Activated T-helper 2 cell treated with anti-CD3 and anti-CD28 coated beads, Interferon-gamma antibody, Interleukin-2, Interleukin-4, amounts not matched to agents 10 μg/mL and 5 μg/mL and 100 μg/mL, durations not matched to agents 14 hours and 24 hours and 36 hours (primary cell): ENCODE data around the gene RNF111. TPM values are rescaled to one million over a fixed set of nuclear protein-coding genes. Genes with fewer than 3 reads are reported as not detected.
"Not testable (repeated sequence)": the region's sequence is repeated elsewhere in the genome, so short reads cannot be mapped to it uniquely, and the experiment has no call there.

Source experiments
- DNase-seq: peaks from one replicate; pipeline ENCODE4 v3.0.0; 2021; ENCODE audit warnings: low spot score
- H3K27ac Mint-ChIP-seq: one replicate; pipeline ENCODE4 v1.8.0; 2021; ENCODE audit warnings: mixed read lengths
- H3K27me3 Mint-ChIP-seq: one replicate; pipeline ENCODE4 v1.8.0; 2021; ENCODE audit warnings: low read depth, mixed read lengths
- H3K36me3 Mint-ChIP-seq: one replicate; pipeline ENCODE4 v1.8.0; 2021; ENCODE audit warnings: low read depth, mixed read lengths
- H3K4me1 Mint-ChIP-seq: one replicate; pipeline ENCODE4 v1.8.0; 2021; ENCODE audit warnings: low read depth, mixed read lengths
- H3K4me3 Mint-ChIP-seq: one replicate; pipeline ENCODE4 v1.8.0; 2021; ENCODE audit warnings: low read depth, mild to moderate bottlenecking, moderate library complexity, mixed read lengths
- H3K9me3 Mint-ChIP-seq: one replicate; pipeline ENCODE4 v1.8.0; 2021; ENCODE audit warnings: mixed read lengths
- intact Hi-C: fragments of 100-400 bp; cut with micrococcal nuclease; formaldehyde crosslinking; loops from one replicate; pipeline ENCODE4 v1.15.1; 2023
- total RNA-seq: library from RNA; stranded (reverse); gene quantifications from 2 replicates; pipeline ENCODE4 v1.2.3, GENCODE V29; 2022

Gene RNF111
- total RNA-seq, 1 donor from 2014 or later: 36.4 TPM

- H3K4me1 Mint-ChIP-seq: peaks cover 12% of the 10 kb centered on the region
- H3K36me3 Mint-ChIP-seq: peaks cover 31% of the 10 kb centered on the region
- H3K27me3 Mint-ChIP-seq: no peaks in the 10 kb centered on the region
- H3K4me3 Mint-ChIP-seq: no peak overlapping the region
- H3K9me3 Mint-ChIP-seq: no peaks in the 10 kb centered on the region
- H3K27ac Mint-ChIP-seq: no peak overlapping the region
- intact Hi-C loops: no loop called here
- no peak for DNase-seq
Measured at GRCh38 chr15:59099162-59099685, 111.8 kb downstream of the RNF111 start.

- no peak for DNase-seq
- Mint-ChIP-seq H3K9me3 (no peaks in the 10 kb centered on the region), H3K4me1 (peaks cover 22% of the 10 kb centered on the region), H3K27ac (peak overlapping the region; percentile 99), H3K36me3 (peaks cover 35% of the 10 kb centered on the region), H3K4me3 (peak overlapping the region; percentile 96), H3K27me3 (no peaks in the 10 kb centered on the region)
- intact Hi-C loops: loop anchor here (1.0 to 10.0 kb wide), 2 partner anchors 124 to 550 kb away; partner anchors contain the start of gene GTF2A2
Measured at GRCh38 chr15:59104602-59104911, 117.1 kb downstream of the RNF111 start.

- intact Hi-C loops: loop anchor here (1.0 to 10.0 kb wide), 3 partner anchors 125 to 550 kb away; partner anchors contain the start of genes GTF2A2 and SLTM
Measured at GRCh38 chr15:59104912-59105732, 117.7 kb downstream of the RNF111 start, which contains the start of gene CCNB2. Gene CCNB2, plus strand, starts transcription at chr15:59105146. Its CDS starts 123 bp downstream, at chr15:59105269.

GRCh38 chr15:59105854-59106253, 118.4 kb downstream of the RNF111 start:
- H3K9me3 Mint-ChIP-seq: no peaks in the 10 kb centered on the region
- intact Hi-C loops: loop anchor here (5.0 to 10.0 kb wide), 2 partner anchors 174 to 549 kb away; partner anchors contain the start of genes GTF2A2 and SLTM
- peak overlapping the region; percentile 99 for H3K27ac Mint-ChIP-seq
- H3K4me1 Mint-ChIP-seq: peaks cover 24% of the 10 kb centered on the region
- H3K36me3 Mint-ChIP-seq: peaks cover 43% of the 10 kb centered on the region
- no peak for DNase-seq
- no peaks in the 10 kb centered on the region for H3K27me3 Mint-ChIP-seq
- H3K4me3 Mint-ChIP-seq: peak overlapping the region; percentile 96

More at GRCh38 chr15:59104912-59105732, 117.7 kb downstream of the RNF111 start, which contains the start of gene CCNB2:
- peak; percentile 86 for DNase-seq
- no peaks in the 10 kb centered on the region for H3K27me3 Mint-ChIP-seq
- peak within 1 kb of the TSS; percentile 99 for H3K27ac Mint-ChIP-seq
- H3K4me3 Mint-ChIP-seq: peak within 1 kb of the TSS; percentile 96
- peaks cover 38% of the 10 kb centered on the region for H3K36me3 Mint-ChIP-seq
- H3K4me1 Mint-ChIP-seq: peaks cover 22% of the 10 kb centered on the region
- no peaks in the 10 kb centered on the region for H3K9me3 Mint-ChIP-seq

GRCh38 chr15:59111251-59111650, 123.8 kb downstream of the RNF111 start:
- Mint-ChIP-seq H3K36me3 (peaks cover 83% of the 10 kb centered on the region), H3K27me3 (no peaks in the 10 kb centered on the region), H3K4me1 (peaks cover 17% of the 10 kb centered on the region), H3K9me3 (no peaks in the 10 kb centered on the region), H3K27ac (peak overlapping the region; percentile 1), H3K4me3 (no peak overlapping the region)
- DNase-seq: no peak
- intact Hi-C loops: no loop called here

DNA sequence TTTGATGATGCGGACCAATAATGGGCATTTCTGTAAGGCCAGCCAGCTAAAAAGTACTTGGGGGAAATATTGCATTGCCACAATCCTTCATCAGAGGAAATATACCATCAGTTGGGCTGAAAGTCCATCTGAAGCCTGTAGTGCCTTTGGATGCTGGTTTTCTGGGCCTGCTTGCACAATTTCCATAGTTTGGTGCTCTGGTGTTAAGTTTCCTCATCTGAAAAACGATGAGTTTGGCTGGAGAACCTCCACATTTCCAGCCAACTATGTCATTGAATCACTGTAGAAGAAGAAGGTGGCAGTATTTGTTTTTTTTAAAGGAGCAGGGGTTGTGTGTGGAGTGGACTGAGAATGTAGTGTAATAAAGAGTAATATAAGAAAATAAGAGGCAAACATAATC, 127.6 kb downstream of the RNF111 start:
- Mint-ChIP-seq H3K4me3 (no peak overlapping the region), H3K4me1 (peaks cover 7% of the 10 kb centered on the region), H3K27me3 (no peaks in the 10 kb centered on the region), H3K36me3 (peaks cover 81% of the 10 kb centered on the region), H3K9me3 (no peaks in the 10 kb centered on the region), H3K27ac (no peak overlapping the region)
- intact Hi-C loops: no loop called here
- DNase-seq: no peak

DNA sequence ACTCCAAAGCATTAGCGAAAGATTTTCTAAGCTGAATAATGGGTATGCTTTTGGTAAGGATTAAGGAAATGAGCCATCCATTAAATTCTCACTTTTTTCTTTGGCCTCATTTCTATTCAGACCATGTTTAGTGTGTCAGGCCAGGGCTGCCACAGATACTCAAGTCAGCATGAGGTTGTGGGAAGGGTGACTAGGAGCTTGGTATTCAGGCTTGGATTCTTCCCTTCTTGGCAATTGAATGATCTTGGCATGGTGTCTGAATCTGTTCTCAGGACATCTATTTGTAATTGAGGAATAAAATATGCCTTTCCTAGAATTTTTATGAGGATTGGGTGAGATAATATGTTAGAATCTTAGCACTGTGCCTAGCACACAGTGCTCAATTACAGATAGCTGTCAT, 128.7 kb downstream of the RNF111 start:
- Mint-ChIP-seq H3K4me1 (peaks cover 2% of the 10 kb centered on the region), H3K9me3 (no peaks in the 10 kb centered on the region), H3K4me3 (no peak overlapping the region), H3K27ac (no peak overlapping the region), H3K27me3 (no peaks in the 10 kb centered on the region), H3K36me3 (peaks cover 79% of the 10 kb centered on the region)
- DNase-seq: no peak
- intact Hi-C loops: no loop called here

- DNase-seq: no peak
- Mint-ChIP-seq H3K9me3 (no peaks in the 10 kb centered on the region), H3K27me3 (no peaks in the 10 kb centered on the region), H3K4me1 (peaks cover 1% of the 10 kb centered on the region), H3K36me3 (peaks cover 76% of the 10 kb centered on the region), H3K27ac (no peak overlapping the region), H3K4me3 (no peak overlapping the region)
- intact Hi-C loops: no loop called here
Measured at GRCh38 chr15:59116771-59117170, 129.3 kb downstream of the RNF111 start.

DNA sequence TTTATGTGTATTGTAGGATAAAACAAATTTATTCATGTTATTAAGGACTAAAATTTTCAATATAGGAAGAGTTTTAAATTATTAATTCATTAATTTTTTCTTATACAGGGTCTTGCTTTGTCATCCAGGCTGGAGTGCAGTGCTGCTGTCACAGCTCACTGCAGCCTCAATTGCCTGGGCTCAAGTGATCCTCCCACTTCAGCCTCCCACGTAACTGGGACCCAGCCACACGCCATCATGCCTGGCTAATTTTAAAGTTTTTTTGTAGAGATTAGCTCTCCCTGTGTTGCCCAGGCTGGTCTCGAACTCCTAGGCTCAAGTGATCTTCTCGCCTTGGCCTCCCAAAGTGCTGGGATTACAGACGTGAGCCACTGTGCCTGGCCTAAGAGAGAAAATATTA, 132.2 kb downstream of the RNF111 start:
- no peak overlapping the region for H3K4me3 Mint-ChIP-seq
- H3K36me3 Mint-ChIP-seq: peaks cover 79% of the 10 kb centered on the region
- DNase-seq: no peak
- no peaks in the 10 kb centered on the region for H3K27me3 Mint-ChIP-seq
- no peak overlapping the region for H3K27ac Mint-ChIP-seq
- intact Hi-C loops: no loop called here
- H3K9me3 Mint-ChIP-seq: no peaks in the 10 kb centered on the region
- H3K4me1 Mint-ChIP-seq: no peaks in the 10 kb centered on the region

- Mint-ChIP-seq H3K4me3 (no peak overlapping the region), H3K4me1 (no peaks in the 10 kb centered on the region), H3K27me3 (no peaks in the 10 kb centered on the region), H3K9me3 (no peaks in the 10 kb centered on the region), H3K27ac (no peak overlapping the region), H3K36me3 (peaks cover 80% of the 10 kb centered on the region)
- intact Hi-C loops: no loop called here
- no peak for DNase-seq
Measured at GRCh38 chr15:59120937-59121336, 133.5 kb downstream of the RNF111 start.

DNA sequence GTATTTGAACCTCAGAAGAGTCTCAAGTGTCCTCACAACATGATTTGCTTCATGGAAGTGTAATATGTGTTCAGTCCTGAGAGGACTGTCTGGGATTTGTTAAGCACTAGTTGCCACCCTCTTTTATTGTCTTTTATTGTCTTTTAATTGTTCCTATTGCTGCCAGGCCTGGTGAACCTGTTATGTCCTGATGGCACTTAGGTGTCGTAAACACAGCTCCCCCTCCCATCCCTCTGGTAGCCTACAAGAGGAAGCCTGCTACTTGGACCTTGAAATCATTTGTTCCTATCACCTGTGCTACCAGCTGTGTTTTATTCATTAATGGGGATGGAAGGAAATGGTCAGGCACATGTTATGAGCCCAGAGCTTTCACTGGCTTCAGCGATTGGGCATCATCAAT, 136.8 kb downstream of the RNF111 start:
- intact Hi-C loops: no loop called here
- peaks cover 19% of the 10 kb centered on the region for H3K9me3 Mint-ChIP-seq
- H3K4me3 Mint-ChIP-seq: no peak overlapping the region
- peaks cover 85% of the 10 kb centered on the region for H3K36me3 Mint-ChIP-seq
- H3K27me3 Mint-ChIP-seq: no peaks in the 10 kb centered on the region
- peak overlapping the region; percentile 36 for H3K27ac Mint-ChIP-seq
- H3K4me1 Mint-ChIP-seq: peaks cover 10% of the 10 kb centered on the region
- no peak for DNase-seq

DNA sequence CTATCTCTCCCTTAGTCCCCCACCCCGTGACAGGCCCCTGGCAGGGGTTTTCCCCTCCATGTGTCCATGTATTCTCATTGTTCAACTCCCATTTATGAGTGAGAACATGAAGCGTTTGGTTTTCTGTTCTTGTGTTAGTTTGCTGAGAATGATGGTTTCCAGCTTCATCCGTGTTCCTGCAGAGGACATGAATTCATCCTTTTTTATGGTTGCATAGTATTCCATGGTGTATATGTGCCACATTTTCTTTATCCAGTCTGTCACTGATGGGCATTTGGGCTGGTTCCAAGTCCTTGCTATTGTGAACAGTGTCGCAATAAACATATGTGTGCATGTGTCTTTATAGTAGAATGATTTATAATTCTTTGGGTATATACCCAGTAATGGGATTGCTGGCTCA, 138.2 kb downstream of the RNF111 start:
- intact Hi-C loops, H3K27ac Mint-ChIP-seq, DNase-seq, H3K27me3 Mint-ChIP-seq, H3K4me3 Mint-ChIP-seq: not testable (repeated sequence)
- peaks cover 10% of the 10 kb centered on the region for H3K4me1 Mint-ChIP-seq
- peaks cover 90% of the 10 kb centered on the region for H3K36me3 Mint-ChIP-seq
- peaks cover 30% of the 10 kb centered on the region for H3K9me3 Mint-ChIP-seq

- intact Hi-C loops, H3K4me3 Mint-ChIP-seq, DNase-seq, H3K27me3 Mint-ChIP-seq: not testable (repeated sequence)
- H3K36me3 Mint-ChIP-seq: peaks cover 92% of the 10 kb centered on the region
- peaks cover 10% of the 10 kb centered on the region for H3K4me1 Mint-ChIP-seq
- peak overlapping the region; percentile 20 for H3K27ac Mint-ChIP-seq
- H3K9me3 Mint-ChIP-seq: peaks cover 30% of the 10 kb centered on the region
Measured at GRCh38 chr15:59127255-59127654, 139.8 kb downstream of the RNF111 start.
